H1 (cell line): Measurements from ENCODE around the gene RGN. TPM values are rescaled to one million over a fixed set of nuclear protein-coding genes. Genes with fewer than 3 reads are reported as not detected.

Experiments
- CTCF ChIA-PET: fragments of 300-600 bp; sonication (Branson Sonifier 250); formaldehyde crosslinking; loops from one replicate; lab custom pipeline; 2021; ENCODE audit not compliant: partially characterized antibody; lab: Charles Lee
- POLR2A ChIA-PET: fragments of 300-600 bp; sonication (Branson Sonifier 250); formaldehyde crosslinking; loops from one replicate; lab custom pipeline; 2021; ENCODE audit warnings: inconsistent platforms; ENCODE audit not compliant: partially characterized antibody; lab: Charles Lee
- DNase-seq, 2 experiments: peaks; one replicate each; pipeline versions ENCODE4 v3.0.0 to v3.0.0-alpha.2; 2010 to 2022; ENCODE audit warnings: low spot score in 2 of 2, low read depth in 1 of 2, mixed read lengths in 1 of 2
- FAIRE-seq: peaks from 2 replicates; lab custom pipeline; 2011; peaks lifted over from hg19 to GRCh38; lab: Jason Lieb, UNC
- H2AFZ ChIP-seq: 2 replicates; pipeline ENCODE4 v1.8.1; 2012; ENCODE audit warnings: low read length, inconsistent platforms
- H2AK5ac ChIP-seq: 2 replicates; pipeline ENCODE4 v1.6.1; 2013; ENCODE audit warnings: low read depth, low read length
- H2BK120ac ChIP-seq: replicated peaks from 2 replicates; pipeline ENCODE3; 2013; ENCODE audit warnings: low read depth, low read length, inconsistent platforms
- H2BK12ac ChIP-seq: 2 replicates; pipeline ENCODE4 v1.6.1; 2013; ENCODE audit warnings: low read depth, low read length
- H2BK15ac ChIP-seq: 2 replicates; pipeline ENCODE4 v1.6.1; 2013; ENCODE audit warnings: low read length
- H2BK20ac ChIP-seq: 2 replicates; pipeline ENCODE4 v1.6.1; 2013; ENCODE audit warnings: low read length
- H2BK5ac ChIP-seq: 2 replicates; pipeline ENCODE4 v1.6.1; 2013; ENCODE audit warnings: low read depth, low read length
- H3K14ac ChIP-seq: 2 replicates; pipeline ENCODE4 v1.6.1; 2013; ENCODE audit warnings: inconsistent platforms; ENCODE audit not compliant: insufficient read length
- H3K18ac ChIP-seq: 2 replicates; pipeline ENCODE4 v1.6.1; 2013; ENCODE audit warnings: low read length; ENCODE audit errors: extremely low read depth
- H3K23ac ChIP-seq: 2 replicates; pipeline ENCODE4 v1.6.1; 2013; ENCODE audit warnings: inconsistent platforms; ENCODE audit not compliant: insufficient read length
- H3K23me2 ChIP-seq: 2 replicates; pipeline ENCODE4 v1.6.1; 2013; ENCODE audit warnings: low read depth, low read length
- H3K27ac ChIP-seq: 2 replicates; pipeline ENCODE4 v1.6.1; 2011; ENCODE audit warnings: low read depth, low read length, inconsistent platforms
- H3K27me3 ChIP-seq, 4 experiments: replicated peaks in 1 of 4; 1 replicate in 1 of 4; 2 replicates in 3 of 4; pipeline versions ENCODE4 v1.6.1 to v1.8.1; 2011 to 2013; ENCODE audit warnings: low read length in 3 of 4, mild to moderate bottlenecking in 3 of 4, inconsistent platforms in 2 of 4, mixed read lengths in 2 of 4, moderate library complexity in 1 of 4; ENCODE audit not compliant: control insufficient read depth in 3 of 4, insufficient read depth in 3 of 4; ENCODE audit errors: extremely low read depth in 1 of 4
- H3K36me3 ChIP-seq, 4 experiments: 2 replicates each; pipeline versions ENCODE4 v1.6.1 to v1.8.1; 2011 to 2013; ENCODE audit warnings: mild to moderate bottlenecking in 4 of 4, low read length in 3 of 4, moderate library complexity in 2 of 4, control low read depth in 1 of 4, inconsistent platforms in 1 of 4; ENCODE audit not compliant: insufficient read depth in 4 of 4, control insufficient read depth in 2 of 4
- H3K4ac ChIP-seq: replicated peaks from 2 replicates; pipeline ENCODE3; 2013; ENCODE audit warnings: low read length, low read depth, mixed read lengths, inconsistent platforms; ENCODE audit not compliant: insufficient read length
- H3K4me1 ChIP-seq, 4 experiments: replicated peaks in 1 of 4; 1 replicate in 1 of 4; 2 replicates in 3 of 4; pipeline versions ENCODE4 v1.6.1 to v1.8.1; 2011 to 2013; ENCODE audit warnings: low read length in 3 of 4, inconsistent platforms in 2 of 4, mixed read lengths in 1 of 4; ENCODE audit not compliant: insufficient read depth in 4 of 4, control insufficient read depth in 3 of 4
- H3K4me2 ChIP-seq, 2 experiments: 2 replicates each; pipeline versions ENCODE4 v1.6.1 to v1.8.1; 2011 to 2013; ENCODE audit warnings: low read depth in 2 of 2, low read length in 2 of 2, control low read depth in 1 of 2, inconsistent platforms in 1 of 2, mild to moderate bottlenecking in 1 of 2; ENCODE audit not compliant: insufficient read depth in 1 of 2
- H3K4me3 ChIP-seq, 4 experiments: fragments of 200-600, 300-600 bp in 1 of 4; sonication (generic), shearing (Covaris generic), sonication (Bioruptor Twin) in 1 of 4; 2 replicates each; pipeline versions ENCODE4 v1.5.1 to v1.8.1; 2011 to 2016; ENCODE audit warnings: low read length in 4 of 4, low read depth in 3 of 4, control low read depth in 2 of 4, inconsistent platforms in 2 of 4, mild to moderate bottlenecking in 2 of 4, mixed read lengths in 1 of 4, moderate library complexity in 1 of 4; ENCODE audit not compliant: insufficient read depth in 2 of 4; ENCODE audit errors: extremely low read depth in 1 of 4
- H3K56ac ChIP-seq: replicated peaks from 2 replicates; pipeline ENCODE3; 2013; ENCODE audit warnings: low read depth, mild to moderate bottlenecking, mixed read lengths, low read length, inconsistent platforms; ENCODE audit not compliant: insufficient read length
- H3K79me1 ChIP-seq: 2 replicates; pipeline ENCODE4 v1.6.1; 2013; ENCODE audit warnings: low read depth, low read length, control low read depth
- H3K79me2 ChIP-seq, 2 experiments: 2 replicates each; pipeline versions ENCODE4 v1.6.1 to v1.8.1; 2012 to 2013; ENCODE audit warnings: low read length in 2 of 2, mild to moderate bottlenecking in 2 of 2, inconsistent platforms in 1 of 2; ENCODE audit not compliant: insufficient read depth in 2 of 2, control insufficient read depth in 1 of 2
- H3K9ac ChIP-seq, 4 experiments: replicated peaks in 1 of 4; 1 replicate in 1 of 4; 2 replicates in 3 of 4; pipeline versions ENCODE4 v1.6.1 to v1.8.1; 2011 to 2013; ENCODE audit warnings: low read depth in 3 of 4, low read length in 3 of 4, control low read depth in 2 of 4, mild to moderate bottlenecking in 2 of 4, moderate library complexity in 2 of 4, inconsistent platforms in 1 of 4; ENCODE audit errors: extremely low read depth in 1 of 4
- H3K9me3 ChIP-seq, 2 experiments: 2 replicates each; pipeline versions ENCODE4 v1.6.1 to v1.8.1; 2012 to 2013; ENCODE audit warnings: mild to moderate bottlenecking in 2 of 2, moderate library complexity in 2 of 2, control low read depth in 1 of 2, inconsistent platforms in 1 of 2, low read depth in 1 of 2, low read length in 1 of 2, mixed read lengths in 1 of 2; ENCODE audit not compliant: insufficient read depth in 2 of 2
- H4K20me1 ChIP-seq, 2 experiments: replicated peaks in 1 of 2; 2 replicates each; pipeline versions ENCODE3 to v1.8.1; 2011 to 2013; ENCODE audit warnings: inconsistent platforms in 2 of 2, low read length in 2 of 2, mild to moderate bottlenecking in 1 of 2; ENCODE audit not compliant: insufficient read depth in 2 of 2, control insufficient read depth in 1 of 2
- H4K5ac ChIP-seq: 2 replicates; pipeline ENCODE4 v1.6.1; 2013; ENCODE audit warnings: low read length, low read depth, mixed read lengths, inconsistent platforms; ENCODE audit not compliant: insufficient read length
- H4K8ac ChIP-seq: 2 replicates; pipeline ENCODE4 v1.8.0; 2013; ENCODE audit warnings: mild to moderate bottlenecking, moderate library complexity, low read length, inconsistent platforms; ENCODE audit not compliant: insufficient read depth; ENCODE audit errors: extremely low read depth
- H4K91ac ChIP-seq: replicated peaks from 2 replicates; pipeline ENCODE3; 2013; ENCODE audit warnings: low read length, mixed read lengths, inconsistent platforms; ENCODE audit not compliant: insufficient read length
- E2F6 ChIP-seq: IDR thresholded peaks from 2 replicates; pipeline ENCODE4 v1.6.1; 2012; ENCODE audit warnings: inconsistent platforms
- HDAC2 ChIP-seq, 2 experiments: fragments of 300-600 bp in 1 of 2; sonication (generic) in 1 of 2; IDR thresholded peaks; 2 replicates each; pipeline ENCODE4 v1.6.1; 2011 to 2012; ENCODE audit warnings: low read depth in 2 of 2, low read length in 2 of 2, mild to moderate bottlenecking in 2 of 2, moderate library complexity in 2 of 2, borderline replicate concordance in 1 of 2, inconsistent platforms in 1 of 2
- MAX ChIP-seq: IDR thresholded peaks from 2 replicates; pipeline ENCODE4 v1.6.1; 2012; ENCODE audit warnings: inconsistent platforms
- WGBS, 2 experiments: shearing (Covaris generic) in 1 of 2; methylation state at CpG; one replicate each; pipeline versions ENCODE4 v1.1.6 to v1.1.7; 2013 to 2015; ENCODE audit warnings: low lambda C conversion rate in 2 of 2, mixed read lengths in 2 of 2, inconsistent platforms in 1 of 2, low coverage in 1 of 2, missing lambda C conversion rate in 1 of 2; ENCODE audit not compliant: insufficient replicate concordance in 2 of 2, insufficient coverage in 1 of 2, insufficient read length in 1 of 2; ENCODE audit errors: extremely low coverage in 1 of 2, missing lambda C conversion rate in 1 of 2; 5-methylcytosine and 5-hydroxymethylcytosine counted together
- polyA plus RNA-seq, 7 experiments: library from polyadenylated mRNA; depleted of rRNA in 3 of 7; stranded (reverse) in 5 of 7; unstranded in 2 of 7; fragments of >200 nt in 5 of 7; fragments of 200-250 nt in 2 of 7; gene quantifications; 1 replicate in 5 of 7; 2 replicates in 1 of 7; 4 replicates in 1 of 7; pipeline versions ENCODE4 v1.2.1 to v1.2.3, GENCODE V29; 2011 to 2013; ENCODE audit warnings: missing spikeins in 2 of 7, mixed read lengths in 2 of 7
- total RNA-seq: library from RNA; stranded (reverse); fragmentation: NEBNext Ultra II Directional; extraction: Animal tissue kit (Norgen Biotek cat#: 25700); gene quantifications from 2 replicates; pipeline ENCODE4 v1.2.1, GENCODE V29; 2021

RGN gene
- total and polyA plus RNA-seq, 2 of the 8 experiments (the other 6 are each of a cell fraction or from before 2014, with no cell fraction given), result 0.32 to 3.1 TPM

- no peaks in the 10 kb centered on the region for H3K36me3 ChIP-seq
- no peaks in the 10 kb centered on the region for H4K20me1 ChIP-seq
- H3K79me2 ChIP-seq, result no peaks in the 10 kb centered on the region
- no peak overlapping the region for H3K14ac ChIP-seq
- 48% methylated on average over 4 of the region's 4 CpGs; no CpG with 5 or more reads in 1 of the 2 experiments for WGBS, 2 experiments
- no peak overlapping the region for H2BK15ac ChIP-seq
- peak; percentile 64 for TF ChIP-seq MAX
- no peak for TF ChIP-seq HDAC2 (IDR thresholded peaks at IDR 0.05; ENCODE audit: borderline replicate concordance in 1 of 2, low read depth in 2 of 2, low read length in 2 of 2)
- TF ChIP-seq E2F6, result peak; percentile 33; the same call in 1 of the 2 replicates
- TF ChIP-seq, all 59 proteins: peak for 2
- Histone ChIP-seq H3K27me3 (no peaks in the 10 kb centered on the region), H3K56ac (no peak overlapping the region), H2BK20ac (no peak overlapping the region), H2AK5ac (no peak overlapping the region; the same call in 1 of the 2 replicates), H3K23ac (no peak overlapping the region), H4K91ac (no peak overlapping the region), H3K27ac (no peak overlapping the region; the same call in 1 of the 2 replicates), H4K8ac (no peak overlapping the region), H3K4me2 (no peak overlapping the region), H3K79me1 (no peaks in the 10 kb centered on the region), H4K5ac (no peak overlapping the region), H3K4ac (no peak overlapping the region), H2AFZ (no peak overlapping the region), H2BK12ac (no peak overlapping the region), H3K4me1 (no peaks in the 10 kb centered on the region), H3K9ac (no peak overlapping the region), H3K18ac (no peak overlapping the region), H2BK5ac (peak overlapping the region; percentile 26; the same call in 1 of the 2 replicates), H3K9me3 (no peaks in the 10 kb centered on the region), H2BK120ac (no peak overlapping the region), H3K23me2 (no peaks in the 10 kb centered on the region), H3K4me3 (no peak overlapping the region)
- POLR2A ChIA-PET, result no interaction called here
- DNase-seq (no peak), FAIRE-seq (peak; percentile 88)
- CTCF ChIA-PET, result interaction anchor here (0.6 kb wide), 1 partner anchor 96 kb away, joined by 3 read pairs; no protein-coding TSS in a partner anchor
Measured at GRCh38 chrX:47097018-47097417, 18.8 kb downstream of the RGN start.
